IMR-90 (cell line): ENCODE measurements around the gene ZBTB32. TPM values are rescaled to one million over a fixed set of nuclear protein-coding genes. Genes with fewer than 3 reads are reported as not detected.

Experiments
- ATAC-seq: fragments of 200-7000 bp; cut with Tn5 transposase; 2 replicates; pipeline ENCODE4 v1.9.1; 2020; ENCODE audit warnings: low read depth, mild to moderate bottlenecking, moderate library complexity
- BruUV-seq: library from RNA; stranded (reverse); fragments of 400-500 nt; replicated peaks from 2 replicates; lab custom pipeline; 2021; lab: Mats Ljungman, UMichigan
- CTCF ChIA-PET: fragments of 300-600 bp; formaldehyde crosslinking; extraction: SDS; loops from one replicate; lab custom pipeline; 2021; ENCODE audit warnings: antibody characterized with exemption; lab: Yijun Ruan, JAX
- POLR2A ChIA-PET: fragments of 300-600 bp; sonication (Branson Sonifier 250); formaldehyde crosslinking; loops from one replicate; lab custom pipeline; 2022; ENCODE audit warnings: antibody characterized with exemption; ENCODE audit not compliant: unreplicated experiment; lab: Charles Lee
- DNase-seq: peaks from one replicate; pipeline ENCODE4 v3.0.0; 2013
- H2AFZ ChIP-seq: replicated peaks from 2 replicates; pipeline ENCODE3; 2013; ENCODE audit warnings: low read length, mild to moderate bottlenecking; ENCODE audit not compliant: poor library complexity
- H2AK5ac ChIP-seq: 2 replicates; pipeline ENCODE4 v1.6.1; 2013; ENCODE audit warnings: low read depth, low read length, inconsistent platforms
- H2AK9ac ChIP-seq: replicated peaks from 2 replicates; pipeline ENCODE3; 2013; ENCODE audit warnings: mild to moderate bottlenecking, low read depth, low read length, moderate library complexity; ENCODE audit not compliant: poor library complexity
- H2BK120ac ChIP-seq: 2 replicates; pipeline ENCODE4 v1.6.1; 2013; ENCODE audit warnings: low read depth, low read length, inconsistent platforms
- H2BK15ac ChIP-seq: 3 replicates; pipeline ENCODE4 v1.6.1; 2013; ENCODE audit warnings: low read depth, low read length, inconsistent platforms
- H2BK20ac ChIP-seq: 2 replicates; pipeline ENCODE4 v1.6.1; 2013; ENCODE audit warnings: low read depth, mild to moderate bottlenecking, inconsistent platforms, low read length, moderate library complexity
- H2BK5ac ChIP-seq: 2 replicates; pipeline ENCODE4 v1.6.1; 2013; ENCODE audit warnings: mild to moderate bottlenecking, low read depth, low read length, inconsistent platforms; ENCODE audit not compliant: poor library complexity, severe bottlenecking
- H3K14ac ChIP-seq: replicated peaks from 2 replicates; pipeline ENCODE4 v1.6.1; 2013; ENCODE audit warnings: low read depth, low read length, inconsistent platforms
- H3K18ac ChIP-seq: 2 replicates; pipeline ENCODE4 v1.6.1; 2013; ENCODE audit warnings: low read depth, low read length, control low read depth
- H3K23ac ChIP-seq: 2 replicates; pipeline ENCODE4 v1.6.1; 2013; ENCODE audit warnings: low read depth, low read length, inconsistent platforms
- H3K27ac ChIP-seq: 2 replicates; pipeline ENCODE4 v1.5.1; 2013; ENCODE audit warnings: mild to moderate bottlenecking, control low read depth, low read length; ENCODE audit not compliant: insufficient read depth
- H3K27me3 ChIP-seq: 2 replicates; pipeline ENCODE4 v1.6.1; 2013; ENCODE audit warnings: low read length; ENCODE audit not compliant: control insufficient read depth, insufficient read depth
- H3K36me3 ChIP-seq: 2 replicates; pipeline ENCODE4 v1.6.1; 2013; ENCODE audit warnings: low read length, mixed read lengths; ENCODE audit not compliant: control insufficient read depth, insufficient read depth
- H3K4ac ChIP-seq: 2 replicates; pipeline ENCODE4 v1.6.1; 2013; ENCODE audit warnings: low read depth, low read length, inconsistent platforms
- H3K4me1 ChIP-seq: 2 replicates; pipeline ENCODE4 v1.6.1; 2013; ENCODE audit warnings: low read length, mixed read lengths; ENCODE audit not compliant: control insufficient read depth, insufficient read depth
- H3K4me2 ChIP-seq: 2 replicates; pipeline ENCODE4 v1.6.1; 2013; ENCODE audit warnings: low read depth, mild to moderate bottlenecking, control low read depth, low read length, moderate library complexity
- H3K4me3 ChIP-seq: 2 replicates; pipeline ENCODE4 v1.5.1; 2013; ENCODE audit warnings: low read depth, mild to moderate bottlenecking, control low read depth, low read length, moderate library complexity; ENCODE audit not compliant: insufficient read depth
- H3K56ac ChIP-seq: 2 replicates; pipeline ENCODE4 v1.6.1; 2013; ENCODE audit warnings: low read length, inconsistent platforms; ENCODE audit not compliant: insufficient read depth; ENCODE audit errors: extremely low read depth
- H3K79me1 ChIP-seq, 2 experiments: 2 replicates each; pipeline ENCODE4 v1.6.1; 2013; ENCODE audit warnings: low read length in 2 of 2, inconsistent platforms in 1 of 2, low read depth in 1 of 2
- H3K9ac ChIP-seq: 2 replicates; pipeline ENCODE4 v1.6.1; 2013; ENCODE audit warnings: low read depth, low read length, control low read depth
- H3K9me1 ChIP-seq: 2 replicates; pipeline ENCODE4 v1.6.1; 2013; ENCODE audit warnings: low read length, inconsistent platforms; ENCODE audit not compliant: insufficient read depth
- H3K9me3 ChIP-seq: 2 replicates; pipeline ENCODE4 v1.6.1; 2013; ENCODE audit warnings: low read length; ENCODE audit not compliant: control insufficient read depth, insufficient read depth
- H4K20me1 ChIP-seq: 2 replicates; pipeline ENCODE4 v1.6.1; 2013; ENCODE audit warnings: low read length, inconsistent platforms; ENCODE audit not compliant: insufficient read depth
- H4K5ac ChIP-seq: 2 replicates; pipeline ENCODE4 v1.6.1; 2013; ENCODE audit warnings: mild to moderate bottlenecking, low read depth, low read length, control low read depth
- H4K8ac ChIP-seq, 2 experiments: 2 replicates each; pipeline ENCODE4 v1.6.1; 2013; ENCODE audit warnings: low read depth in 2 of 2, low read length in 2 of 2, control low read depth in 1 of 2, inconsistent platforms in 1 of 2
- H4K91ac ChIP-seq: 2 replicates; pipeline ENCODE4 v1.6.1; 2013; ENCODE audit warnings: low read depth, low read length, inconsistent platforms; ENCODE audit not compliant: insufficient read depth
- CEBPB ChIP-seq: IDR thresholded peaks from 2 replicates; pipeline ENCODE4 v1.6.1; 2012; ENCODE audit warnings: low read depth, low read length, improper control_type of control experiment
- CHD1 ChIP-seq: IDR thresholded peaks from 2 replicates; pipeline ENCODE4 v1.6.1; 2012; ENCODE audit warnings: low read depth, low read length, improper control_type of control experiment
- CTCF ChIP-seq: conservative IDR thresholded peaks from 2 replicates; pipeline ENCODE4 v1.5.1; 2012; ENCODE audit warnings: mild to moderate bottlenecking, low read depth, low read length, improper control_type of control experiment
- MAFK ChIP-seq: IDR thresholded peaks from 2 replicates; pipeline ENCODE4 v1.6.1; 2012; ENCODE audit warnings: low read depth, low read length, improper control_type of control experiment
- MXI1 ChIP-seq: IDR thresholded peaks from 2 replicates; pipeline ENCODE4 v1.6.1; 2012; ENCODE audit warnings: low read depth, mild to moderate bottlenecking, low read length, moderate library complexity, borderline replicate concordance
- NFE2L2 ChIP-seq: fragments of 150-350 bp; IDR thresholded peaks from 2 replicates; pipeline ENCODE4 v1.6.1; 2016; ENCODE audit warnings: low read depth, mild to moderate bottlenecking, low read length
- POLR2A ChIP-seq: IDR thresholded peaks from 2 replicates; pipeline ENCODE4 v1.6.1; 2012; ENCODE audit warnings: mild to moderate bottlenecking, low read depth, low read length
- RAD21 ChIP-seq: IDR thresholded peaks from 2 replicates; pipeline ENCODE4 v1.6.1; 2012; ENCODE audit warnings: low read length, improper control_type of control experiment
- RFX5 ChIP-seq: IDR thresholded peaks from 2 replicates; pipeline ENCODE4 v1.8.0; 2012; ENCODE audit warnings: low read depth, mild to moderate bottlenecking, low read length, moderate library complexity
- USF2 ChIP-seq: fragments of 150-350 bp; IDR thresholded peaks from 2 replicates; pipeline ENCODE4 v1.6.1; 2017; ENCODE audit warnings: mild to moderate bottlenecking, antibody characterized with exemption, low read length, low read depth
- WGBS, 2 experiments: methylation state at CpG; one replicate each; pipeline versions ENCODE4 v1.1.5 to v1.1.7; 2013; ENCODE audit warnings: missing lambda C conversion rate in 2 of 2; ENCODE audit not compliant: insufficient read length in 1 of 2; ENCODE audit errors: extremely low coverage in 2 of 2; 5-methylcytosine and 5-hydroxymethylcytosine counted together
- dilution Hi-C: fragments of 300-500 bp; cut with HindIII; formaldehyde crosslinking; loops from one replicate; pipeline ENCODE4 v1.14.3; 2018; ENCODE audit warnings: low sequenced_read_pairs; ENCODE audit not compliant: unreplicated experiment
- in situ Hi-C: fragments of 300-500 bp; cut with MboI; formaldehyde crosslinking; loops from 3 replicates; pipeline ENCODE4 v1.14.3; 2019; ENCODE audit warnings: low sequenced_read_pairs, inconsistent platforms, mixed read lengths
- intact Hi-C: fragments of 100-400 bp; cut with micrococcal nuclease; formaldehyde crosslinking; loops from 2 replicates; pipeline ENCODE4 v1.10.0; 2022
- polyA plus RNA-seq, 3 experiments: library from polyadenylated mRNA; depleted of rRNA; stranded (reverse); fragments of >200 nt; gene quantifications; 2 replicates each; pipeline ENCODE4 v1.2.3, GENCODE V29; 2012; ENCODE audit warnings: low replicate concordance in 1 of 3
- total RNA-seq: library from RNA; depleted of rRNA; stranded (reverse); fragments of >200 nt; gene quantifications from 2 replicates; pipeline ENCODE4 v1.2.3, GENCODE V29; 2012

ZBTB32 gene
- total and polyA plus RNA-seq, 2 of the 4 experiments (the other 2 are of a cell fraction) = not detected

DNA sequence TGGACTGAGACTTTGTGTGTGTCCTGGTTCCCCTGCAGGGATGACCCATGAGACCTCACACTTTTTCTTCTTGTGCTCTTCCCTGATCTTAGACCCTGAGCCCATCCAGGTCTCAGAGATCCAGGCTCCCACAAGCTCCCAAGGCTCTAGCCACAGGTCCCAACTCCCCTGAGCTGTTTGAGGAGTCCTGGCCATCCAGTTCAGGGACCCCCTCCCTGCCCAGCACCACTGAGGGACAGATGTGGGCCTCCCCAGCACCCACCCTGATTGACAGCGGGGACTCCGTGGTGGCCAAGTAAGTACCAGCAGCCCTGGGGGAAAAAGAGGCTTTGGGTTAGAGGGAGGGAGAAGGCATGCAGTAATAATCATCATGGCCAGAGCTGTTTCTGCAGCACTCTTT lies 55.3 kb downstream of the ZBTB32 start:
- Histone ChIP-seq H3K4ac (no peak overlapping the region), H2BK5ac (no peak overlapping the region), H3K36me3 (peaks cover 17% of the 10 kb centered on the region), H4K5ac (no peak overlapping the region), H3K9me1 (peaks cover 20% of the 10 kb centered on the region; the same call in 1 of the 2 replicates), H3K14ac (no peak overlapping the region), H3K56ac (no peak overlapping the region), H2AK9ac (peak overlapping the region; percentile 63), H3K4me3 (no peak overlapping the region), H3K23ac (no peak overlapping the region), H2BK15ac (no peak overlapping the region), H3K27me3 (no peaks in the 10 kb centered on the region), H3K4me2 (no peak overlapping the region), H3K27ac (no peak overlapping the region), H2BK20ac (no peak overlapping the region), H3K79me1 (peaks cover 34 to 47% of the 10 kb centered on the region in 2 experiments), H2AK5ac (no peak overlapping the region), H3K9me3 (no peaks in the 10 kb centered on the region), H3K4me1 (peaks cover 13% of the 10 kb centered on the region), H4K8ac (no peak overlapping the region), H3K18ac (no peak overlapping the region), H4K20me1 (peaks cover 6% of the 10 kb centered on the region; the same call in 1 of the 2 replicates), H3K9ac (no peak overlapping the region), H2AFZ (no peak overlapping the region), H2BK120ac (no peak overlapping the region), H4K91ac (no peak overlapping the region)
- TF ChIP-seq RAD21 (no peak), NFE2L2 (no peak), MAFK (no peak), MXI1 (no peak), CTCF (no peak), POLR2A (no peak), CEBPB (no peak), CHD1 (no peak), RFX5 (no peak), USF2 (no peak)
- in situ Hi-C loops (no loop called here), dilution Hi-C loops (no loop called here), intact Hi-C loops (loop anchor here (2.0 to 5.0 kb wide), 2 partner anchors 15 to 173 kb away; partner anchors contain the start of gene ARHGAP33)
- BruUV-seq = no TSS peak
- no CpG with 5 or more reads among the region's 2 CpGs for WGBS, 2 experiments
- ATAC-seq (no peak), DNase-seq (no peak)
- ChIA-PET POLR2A (no interaction called here), CTCF (no interaction called here)
